Cardiac septum (tissue), 1 donor: Measurements from ENCODE around the gene ITGB5. TPM values are rescaled to one million over a fixed set of nuclear protein-coding genes. Genes with fewer than 3 reads are reported as not detected.
A peak's percentile ranks its signal among the peaks of the same experiment; 100 is the strongest.

Source experiments
- DNase-seq: peaks from one replicate; pipeline ENCODE4 v3.0.0-alpha.2; 2020; ENCODE audit warnings: low spot score
- intact Hi-C: fragments of 100-400 bp; cut with DNase I; formaldehyde crosslinking; loops from one replicate; pipeline ENCODE4 v1.14.0; 2022
- total RNA-seq: library from RNA; stranded (reverse); fragmentation: NEBNext Ultra II Directional; extraction: Animal tissue kit (Norgen Biotek cat#: 25700); gene quantifications from one replicate; pipeline ENCODE4 v1.2.1, GENCODE V29; 2021
- donor health status: DM: no; HTN: no; CAD: no.

Gene ITGB5
- total RNA-seq, 1 donor from 2014 or later = 180 TPM

- no peak for DNase-seq
- intact Hi-C loops = no loop called here
Observed at GRCh38 chr3:124826703-124827102, 60.5 kb downstream of the ITGB5 start.

GRCh38 chr3:124824286-124824915 lies 62.8 kb downstream of the ITGB5 start:
- DNase-seq = no peak
- intact Hi-C loops = no loop called here

- intact Hi-C loops = no loop called here
- DNase-seq = no peak
Observed at GRCh38 chr3:124823648-124824047, 63.5 kb downstream of the ITGB5 start.

GRCh38 chr3:124823206-124823605 lies 64.0 kb downstream of the ITGB5 start:
- intact Hi-C loops = no loop called here
- no peak for DNase-seq

GRCh38 chr3:124821356-124821755 lies 65.8 kb downstream of the ITGB5 start:
- DNase-seq = no peak
- intact Hi-C loops = no loop called here

GRCh38 chr3:124818398-124819091 lies 68.6 kb downstream of the ITGB5 start:
- no peak for DNase-seq
- intact Hi-C loops = no loop called here

GRCh38 chr3:124817079-124817478 lies 70.1 kb downstream of the ITGB5 start:
- no peak for DNase-seq
- intact Hi-C loops = no loop called here

- DNase-seq = no peak
- intact Hi-C loops = no loop called here
Observed at GRCh38 chr3:124816206-124816605, 71.0 kb downstream of the ITGB5 start.

GRCh38 chr3:124815781-124816180 lies 71.4 kb downstream of the ITGB5 start:
- intact Hi-C loops = no loop called here
- DNase-seq = no peak

GRCh38 chr3:124814620-124815421 lies 72.3 kb downstream of the ITGB5 start:
- no peak for DNase-seq
- intact Hi-C loops = loop anchor here (5.0 kb wide), 2 partner anchors 43 to 72 kb away; partner anchors contain the start of gene ITGB5

GRCh38 chr3:124813541-124813940 lies 73.6 kb downstream of the ITGB5 start:
- no peak for DNase-seq
- intact Hi-C loops = loop anchor here (2.0 to 5.0 kb wide), 3 partner anchors 33 to 74 kb away; partner anchors contain the start of gene ITGB5

- peak; percentile 83 for DNase-seq
- intact Hi-C loops = loop anchor here (2.0 to 5.0 kb wide), 3 partner anchors 32 to 75 kb away; partner anchors contain the start of gene ITGB5
Observed at GRCh38 chr3:124812291-124813265, 74.6 kb downstream of the ITGB5 start.

GRCh38 chr3:124811436-124811835 lies 75.7 kb downstream of the ITGB5 start:
- DNase-seq = no peak
- intact Hi-C loops = loop anchor here (5.0 kb wide), 2 partner anchors 39 to 76 kb away; partner anchors contain the start of gene ITGB5

- DNase-seq = no peak
- intact Hi-C loops = loop anchor here (5.0 kb wide), 2 partner anchors 39 to 76 kb away; partner anchors contain the start of gene ITGB5
Observed at GRCh38 chr3:124810970-124811369, 76.2 kb downstream of the ITGB5 start.

GRCh38 chr3:124809039-124809438 lies 78.1 kb downstream of the ITGB5 start:
- intact Hi-C loops = no loop called here

GRCh38 chr3:124805671-124806070 lies 81.5 kb downstream of the ITGB5 start:
- intact Hi-C loops = no loop called here

More at GRCh38 chr3:124809039-124809438, 78.1 kb downstream of the ITGB5 start:
- DNase-seq = peak; percentile 61

GRCh38 chr3:124804875-124805274 lies 82.3 kb downstream of the ITGB5 start:
- DNase-seq = no peak
- intact Hi-C loops = no loop called here

More at GRCh38 chr3:124805671-124806070, 81.5 kb downstream of the ITGB5 start:
- no peak for DNase-seq

GRCh38 chr3:124802702-124803101 lies 84.5 kb downstream of the ITGB5 start:
- no peak for DNase-seq
- intact Hi-C loops = no loop called here
